H1 (cell line): ENCODE measurements around the gene ESPNL. TPM values are rescaled to one million over a fixed set of nuclear protein-coding genes. Genes with fewer than 3 reads are reported as not detected.
A peak's percentile ranks its signal among the peaks of the same experiment; 100 is the strongest.

Experiments used
- CTCF ChIA-PET: fragments of 300-600 bp; sonication (Branson Sonifier 250); formaldehyde crosslinking; loops from one replicate; lab custom pipeline; 2021; ENCODE audit not compliant: partially characterized antibody; lab: Charles Lee
- POLR2A ChIA-PET: fragments of 300-600 bp; sonication (Branson Sonifier 250); formaldehyde crosslinking; loops from one replicate; lab custom pipeline; 2021; ENCODE audit warnings: inconsistent platforms; ENCODE audit not compliant: partially characterized antibody; lab: Charles Lee
- DNase-seq, 2 experiments: peaks; one replicate each; pipeline versions ENCODE4 v3.0.0 to v3.0.0-alpha.2; 2010 to 2022; ENCODE audit warnings: low spot score in 2 of 2, low read depth in 1 of 2, mixed read lengths in 1 of 2
- FAIRE-seq: peaks from 2 replicates; lab custom pipeline; 2011; peaks lifted over from hg19 to GRCh38; lab: Jason Lieb, UNC
- H2AFZ ChIP-seq: 2 replicates; pipeline ENCODE4 v1.8.1; 2012; ENCODE audit warnings: low read length, inconsistent platforms
- H2AK5ac ChIP-seq: 2 replicates; pipeline ENCODE4 v1.6.1; 2013; ENCODE audit warnings: low read depth, low read length
- H2BK120ac ChIP-seq: replicated peaks from 2 replicates; pipeline ENCODE3; 2013; ENCODE audit warnings: low read depth, low read length, inconsistent platforms
- H2BK12ac ChIP-seq: 2 replicates; pipeline ENCODE4 v1.6.1; 2013; ENCODE audit warnings: low read depth, low read length
- H2BK15ac ChIP-seq: 2 replicates; pipeline ENCODE4 v1.6.1; 2013; ENCODE audit warnings: low read length
- H2BK20ac ChIP-seq: 2 replicates; pipeline ENCODE4 v1.6.1; 2013; ENCODE audit warnings: low read length
- H2BK5ac ChIP-seq: 2 replicates; pipeline ENCODE4 v1.6.1; 2013; ENCODE audit warnings: low read depth, low read length
- H3K14ac ChIP-seq: 2 replicates; pipeline ENCODE4 v1.6.1; 2013; ENCODE audit warnings: inconsistent platforms; ENCODE audit not compliant: insufficient read length
- H3K18ac ChIP-seq: 2 replicates; pipeline ENCODE4 v1.6.1; 2013; ENCODE audit warnings: low read length; ENCODE audit errors: extremely low read depth
- H3K23ac ChIP-seq: 2 replicates; pipeline ENCODE4 v1.6.1; 2013; ENCODE audit warnings: inconsistent platforms; ENCODE audit not compliant: insufficient read length
- H3K23me2 ChIP-seq: 2 replicates; pipeline ENCODE4 v1.6.1; 2013; ENCODE audit warnings: low read depth, low read length
- H3K27ac ChIP-seq: 2 replicates; pipeline ENCODE4 v1.6.1; 2011; ENCODE audit warnings: low read depth, low read length, inconsistent platforms
- H3K27me3 ChIP-seq, 4 experiments: replicated peaks in 1 of 4; 1 replicate in 1 of 4; 2 replicates in 3 of 4; pipeline versions ENCODE4 v1.6.1 to v1.8.1; 2011 to 2013; ENCODE audit warnings: low read length in 3 of 4, mild to moderate bottlenecking in 3 of 4, inconsistent platforms in 2 of 4, mixed read lengths in 2 of 4, moderate library complexity in 1 of 4; ENCODE audit not compliant: control insufficient read depth in 3 of 4, insufficient read depth in 3 of 4; ENCODE audit errors: extremely low read depth in 1 of 4
- H3K36me3 ChIP-seq, 4 experiments: 2 replicates each; pipeline versions ENCODE4 v1.6.1 to v1.8.1; 2011 to 2013; ENCODE audit warnings: mild to moderate bottlenecking in 4 of 4, low read length in 3 of 4, moderate library complexity in 2 of 4, control low read depth in 1 of 4, inconsistent platforms in 1 of 4; ENCODE audit not compliant: insufficient read depth in 4 of 4, control insufficient read depth in 2 of 4
- H3K4ac ChIP-seq: replicated peaks from 2 replicates; pipeline ENCODE3; 2013; ENCODE audit warnings: low read length, low read depth, mixed read lengths, inconsistent platforms; ENCODE audit not compliant: insufficient read length
- H3K4me1 ChIP-seq, 4 experiments: replicated peaks in 1 of 4; 1 replicate in 1 of 4; 2 replicates in 3 of 4; pipeline versions ENCODE4 v1.6.1 to v1.8.1; 2011 to 2013; ENCODE audit warnings: low read length in 3 of 4, inconsistent platforms in 2 of 4, mixed read lengths in 1 of 4; ENCODE audit not compliant: insufficient read depth in 4 of 4, control insufficient read depth in 3 of 4
- H3K4me2 ChIP-seq, 2 experiments: 2 replicates each; pipeline versions ENCODE4 v1.6.1 to v1.8.1; 2011 to 2013; ENCODE audit warnings: low read depth in 2 of 2, low read length in 2 of 2, control low read depth in 1 of 2, inconsistent platforms in 1 of 2, mild to moderate bottlenecking in 1 of 2; ENCODE audit not compliant: insufficient read depth in 1 of 2
- H3K4me3 ChIP-seq, 4 experiments: fragments of 200-600, 300-600 bp in 1 of 4; sonication (generic), shearing (Covaris generic), sonication (Bioruptor Twin) in 1 of 4; 2 replicates each; pipeline versions ENCODE4 v1.5.1 to v1.8.1; 2011 to 2016; ENCODE audit warnings: low read length in 4 of 4, low read depth in 3 of 4, control low read depth in 2 of 4, inconsistent platforms in 2 of 4, mild to moderate bottlenecking in 2 of 4, mixed read lengths in 1 of 4, moderate library complexity in 1 of 4; ENCODE audit not compliant: insufficient read depth in 2 of 4; ENCODE audit errors: extremely low read depth in 1 of 4
- H3K56ac ChIP-seq: replicated peaks from 2 replicates; pipeline ENCODE3; 2013; ENCODE audit warnings: low read depth, mild to moderate bottlenecking, mixed read lengths, low read length, inconsistent platforms; ENCODE audit not compliant: insufficient read length
- H3K79me1 ChIP-seq: 2 replicates; pipeline ENCODE4 v1.6.1; 2013; ENCODE audit warnings: low read depth, low read length, control low read depth
- H3K79me2 ChIP-seq, 2 experiments: 2 replicates each; pipeline versions ENCODE4 v1.6.1 to v1.8.1; 2012 to 2013; ENCODE audit warnings: low read length in 2 of 2, mild to moderate bottlenecking in 2 of 2, inconsistent platforms in 1 of 2; ENCODE audit not compliant: insufficient read depth in 2 of 2, control insufficient read depth in 1 of 2
- H3K9ac ChIP-seq, 4 experiments: replicated peaks in 1 of 4; 1 replicate in 1 of 4; 2 replicates in 3 of 4; pipeline versions ENCODE4 v1.6.1 to v1.8.1; 2011 to 2013; ENCODE audit warnings: low read depth in 3 of 4, low read length in 3 of 4, control low read depth in 2 of 4, mild to moderate bottlenecking in 2 of 4, moderate library complexity in 2 of 4, inconsistent platforms in 1 of 4; ENCODE audit errors: extremely low read depth in 1 of 4
- H3K9me3 ChIP-seq, 2 experiments: 2 replicates each; pipeline versions ENCODE4 v1.6.1 to v1.8.1; 2012 to 2013; ENCODE audit warnings: mild to moderate bottlenecking in 2 of 2, moderate library complexity in 2 of 2, control low read depth in 1 of 2, inconsistent platforms in 1 of 2, low read depth in 1 of 2, low read length in 1 of 2, mixed read lengths in 1 of 2; ENCODE audit not compliant: insufficient read depth in 2 of 2
- H4K20me1 ChIP-seq, 2 experiments: replicated peaks in 1 of 2; 2 replicates each; pipeline versions ENCODE3 to v1.8.1; 2011 to 2013; ENCODE audit warnings: inconsistent platforms in 2 of 2, low read length in 2 of 2, mild to moderate bottlenecking in 1 of 2; ENCODE audit not compliant: insufficient read depth in 2 of 2, control insufficient read depth in 1 of 2
- H4K5ac ChIP-seq: 2 replicates; pipeline ENCODE4 v1.6.1; 2013; ENCODE audit warnings: low read length, low read depth, mixed read lengths, inconsistent platforms; ENCODE audit not compliant: insufficient read length
- H4K8ac ChIP-seq: 2 replicates; pipeline ENCODE4 v1.8.0; 2013; ENCODE audit warnings: mild to moderate bottlenecking, moderate library complexity, low read length, inconsistent platforms; ENCODE audit not compliant: insufficient read depth; ENCODE audit errors: extremely low read depth
- H4K91ac ChIP-seq: replicated peaks from 2 replicates; pipeline ENCODE3; 2013; ENCODE audit warnings: low read length, mixed read lengths, inconsistent platforms; ENCODE audit not compliant: insufficient read length
- WGBS, 2 experiments: shearing (Covaris generic) in 1 of 2; methylation state at CpG; one replicate each; pipeline versions ENCODE4 v1.1.6 to v1.1.7; 2013 to 2015; ENCODE audit warnings: low lambda C conversion rate in 2 of 2, mixed read lengths in 2 of 2, inconsistent platforms in 1 of 2, low coverage in 1 of 2, missing lambda C conversion rate in 1 of 2; ENCODE audit not compliant: insufficient replicate concordance in 2 of 2, insufficient coverage in 1 of 2, insufficient read length in 1 of 2; ENCODE audit errors: extremely low coverage in 1 of 2, missing lambda C conversion rate in 1 of 2; 5-methylcytosine and 5-hydroxymethylcytosine counted together
- polyA plus RNA-seq, 7 experiments: library from polyadenylated mRNA; depleted of rRNA in 3 of 7; stranded (reverse) in 5 of 7; unstranded in 2 of 7; fragments of >200 nt in 5 of 7; fragments of 200-250 nt in 2 of 7; gene quantifications; 1 replicate in 5 of 7; 2 replicates in 1 of 7; 4 replicates in 1 of 7; pipeline versions ENCODE4 v1.2.1 to v1.2.3, GENCODE V29; 2011 to 2013; ENCODE audit warnings: missing spikeins in 2 of 7, mixed read lengths in 2 of 7
- total RNA-seq: library from RNA; stranded (reverse); fragmentation: NEBNext Ultra II Directional; extraction: Animal tissue kit (Norgen Biotek cat#: 25700); gene quantifications from 2 replicates; pipeline ENCODE4 v1.2.1, GENCODE V29; 2021
- TF ChIP-seq, protein P1 (sequence below), 3 experiments: IDR thresholded peaks; 1 replicate in 2 of 3; 2 replicates in 1 of 3; pipeline versions ENCODE4 v1.5.1 to v1.6.1; 2011; ENCODE audit warnings: low read length in 3 of 3, mild to moderate bottlenecking in 3 of 3, inconsistent platforms in 2 of 3, low read depth in 1 of 3, moderate library complexity in 1 of 3; ENCODE audit not compliant: insufficient read depth in 1 of 3; ENCODE audit errors: control extremely low read depth in 1 of 3
- TF ChIP-seq, protein P2 (sequence below): IDR thresholded peaks from 2 replicates; pipeline ENCODE4 v1.6.1; 2011; ENCODE audit warnings: low read length, improper control_type of control experiment

The ESPNL gene
- total and polyA plus RNA-seq, 2 of the 8 experiments (the other 6 are each of a cell fraction or from before 2014, with no cell fraction given) = 0.68 to 1.3 TPM

DNA sequence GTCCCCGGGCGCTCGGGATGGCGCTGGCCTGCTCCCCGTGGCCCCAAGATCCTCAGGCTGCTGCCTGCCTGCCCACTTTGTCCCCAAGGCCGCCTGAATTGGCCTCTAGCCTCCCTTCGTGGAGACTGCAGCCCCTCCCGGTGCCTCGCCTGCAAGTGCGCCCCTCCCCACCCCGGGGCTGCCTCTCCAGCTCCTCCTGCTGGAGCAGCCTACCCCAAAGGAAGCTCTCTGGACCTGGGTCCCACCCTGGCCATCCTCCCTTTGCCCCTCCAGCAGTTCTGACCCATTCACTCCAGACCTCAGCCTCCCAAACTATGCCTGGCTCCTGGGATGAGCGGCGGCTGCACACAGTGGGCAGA lies 6.2 kb downstream of the ESPNL start:
- peak overlapping the region; percentile 78; the same call in 1 of the 2 replicates for H3K18ac ChIP-seq
- H3K4me1 ChIP-seq = peaks cover 0 to 16% (median 9%) of the 10 kb centered on the region in 4 experiments; a peak in 6 of 7 replicates
- H2AK5ac ChIP-seq = no peak overlapping the region
- no peaks in the 10 kb centered on the region for H4K20me1 ChIP-seq
- no peaks in the 10 kb centered on the region for H3K9me3 ChIP-seq
- no peak overlapping the region for H2AFZ ChIP-seq
- no peak overlapping the region for H3K9ac ChIP-seq
- ChIA-PET POLR2A (interaction anchor here (0.9 to 1.2 kb wide), 2 partner anchors 29 to 203 kb away, joined by 3 read pairs; no protein-coding TSS in a partner anchor), CTCF (interaction anchor here (0.7 to 5.0 kb wide), 21 partner anchors 8 to 249 kb away, joined by 3 to 24 read pairs (median 4); partner anchors contain the start of genes ESPNL and KLHL30)
- H2BK5ac ChIP-seq = no peak overlapping the region
- no peak overlapping the region for H3K56ac ChIP-seq
- no peak overlapping the region for H3K14ac ChIP-seq
- H3K27ac ChIP-seq = no peak overlapping the region
- no peak overlapping the region for H2BK15ac ChIP-seq
- H3K36me3 ChIP-seq = no peaks in the 10 kb centered on the region
- WGBS, 2 experiments = 86% methylated on average over 13 of the region's 13 CpGs; no CpG with 5 or more reads in 1 of the 2 experiments
- no peak overlapping the region for H2BK12ac ChIP-seq
- H3K79me1 ChIP-seq = no peaks in the 10 kb centered on the region
- FAIRE-seq = no peak
- no peaks in the 10 kb centered on the region; a peak in 1 of 7 replicates for H3K27me3 ChIP-seq
- no peak overlapping the region for H4K5ac ChIP-seq
- peak overlapping the region; percentile 45; the same call in 1 of the 2 replicates for H4K8ac ChIP-seq
- H2BK120ac ChIP-seq = no peak overlapping the region
- no peaks in the 10 kb centered on the region; the same call in 1 of the 2 replicates for H3K23me2 ChIP-seq
- peak overlapping the region; percentile 81 for H4K91ac ChIP-seq
- no peak overlapping the region for H2BK20ac ChIP-seq
- no peak overlapping the region for H3K4me3 ChIP-seq
- H3K4me2 ChIP-seq = no peak overlapping the region
- DNase-seq = peak in 1 of 2 experiments; percentile 66
- TF ChIP-seq, protein P1, sequence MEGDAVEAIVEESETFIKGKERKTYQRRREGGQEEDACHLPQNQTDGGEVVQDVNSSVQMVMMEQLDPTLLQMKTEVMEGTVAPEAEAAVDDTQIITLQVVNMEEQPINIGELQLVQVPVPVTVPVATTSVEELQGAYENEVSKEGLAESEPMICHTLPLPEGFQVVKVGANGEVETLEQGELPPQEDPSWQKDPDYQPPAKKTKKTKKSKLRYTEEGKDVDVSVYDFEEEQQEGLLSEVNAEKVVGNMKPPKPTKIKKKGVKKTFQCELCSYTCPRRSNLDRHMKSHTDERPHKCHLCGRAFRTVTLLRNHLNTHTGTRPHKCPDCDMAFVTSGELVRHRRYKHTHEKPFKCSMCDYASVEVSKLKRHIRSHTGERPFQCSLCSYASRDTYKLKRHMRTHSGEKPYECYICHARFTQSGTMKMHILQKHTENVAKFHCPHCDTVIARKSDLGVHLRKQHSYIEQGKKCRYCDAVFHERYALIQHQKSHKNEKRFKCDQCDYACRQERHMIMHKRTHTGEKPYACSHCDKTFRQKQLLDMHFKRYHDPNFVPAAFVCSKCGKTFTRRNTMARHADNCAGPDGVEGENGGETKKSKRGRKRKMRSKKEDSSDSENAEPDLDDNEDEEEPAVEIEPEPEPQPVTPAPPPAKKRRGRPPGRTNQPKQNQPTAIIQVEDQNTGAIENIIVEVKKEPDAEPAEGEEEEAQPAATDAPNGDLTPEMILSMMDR (IDR thresholded peaks at IDR 0.05; ENCODE audit: control extremely low read depth in 1 of 3, insufficient read depth in 1 of 3, low read depth in 1 of 3, low read length in 3 of 3) = peak in 2 of 3 experiments; percentile 27 to 41; a peak in 3 of 4 replicates
- TF ChIP-seq, protein P2, sequence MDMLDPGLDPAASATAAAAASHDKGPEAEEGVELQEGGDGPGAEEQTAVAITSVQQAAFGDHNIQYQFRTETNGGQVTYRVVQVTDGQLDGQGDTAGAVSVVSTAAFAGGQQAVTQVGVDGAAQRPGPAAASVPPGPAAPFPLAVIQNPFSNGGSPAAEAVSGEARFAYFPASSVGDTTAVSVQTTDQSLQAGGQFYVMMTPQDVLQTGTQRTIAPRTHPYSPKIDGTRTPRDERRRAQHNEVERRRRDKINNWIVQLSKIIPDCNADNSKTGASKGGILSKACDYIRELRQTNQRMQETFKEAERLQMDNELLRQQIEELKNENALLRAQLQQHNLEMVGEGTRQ = no peak
- H3K23ac ChIP-seq = no peak overlapping the region
- H3K4ac ChIP-seq = no peak overlapping the region
- no peaks in the 10 kb centered on the region for H3K79me2 ChIP-seq
